ENCODE measurements around the gene EYS.

- no peak for TF ChIP-seq CTCF (IDR thresholded peaks at IDR 0.05)
- TF ChIP-seq POLR2AphosphoS5 (IDR thresholded peaks at IDR 0.05): no peak
These were observed 1946.8 kb downstream of the EYS start for GRCh38 chr6:63760199-63760598.
